NT2/D1 (cell line): ENCODE results near the gene ERN2.

Experiments
- YY1 ChIP-seq: IDR thresholded peaks from 2 replicates; pipeline ENCODE4 v1.6.1; 2011; ENCODE audit not compliant: insufficient read length, insufficient read depth
- ZNF274 ChIP-seq: IDR thresholded peaks from 2 replicates; pipeline ENCODE4 v1.6.1; 2011; ENCODE audit warnings: mild to moderate bottlenecking, low read depth, low read length

GRCh38 chr16:23757116-23757515 is 44.1 kb upstream of the ERN2 start:
- TF ChIP-seq ZNF274, result no peak
- no peak for TF ChIP-seq YY1
